ENCODE data around the gene PRR33. TPM values are rescaled to one million over a fixed set of nuclear protein-coding genes. Genes with fewer than 3 reads are reported as not detected.

Gene PRR33
- total and polyA plus RNA-seq, 9 of the 15 experiments (the other 6 are each of a cell fraction or from before 2014, with no cell fraction given), result not detected

DNA sequence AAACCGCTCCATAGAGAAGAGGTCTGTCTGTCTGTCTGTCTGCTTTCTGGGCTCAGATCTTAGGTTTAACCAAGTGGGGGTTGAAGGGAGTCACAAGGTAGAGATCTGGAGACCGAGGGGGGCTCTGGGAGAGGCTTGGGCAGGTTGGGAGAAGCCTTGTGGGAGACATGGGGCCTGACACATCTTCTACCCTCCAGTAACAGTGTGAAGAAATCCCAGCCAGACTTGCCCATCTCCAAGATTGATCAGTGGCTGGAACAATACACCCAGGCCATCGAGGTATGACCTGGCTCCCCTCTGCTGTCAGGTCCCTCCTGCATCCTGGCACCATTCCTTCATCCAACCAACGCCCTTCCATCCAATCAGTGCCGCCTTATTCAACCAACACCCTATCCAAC is 7.4 kb downstream of the PRR33 start:
- Histone ChIP-seq H3K27me3 (ENCODE audit: control insufficient read depth in 2 of 2, insufficient read depth in 2 of 2, low read length in 2 of 2) (peaks cover 3 to 52% of the 10 kb centered on the region in 2 experiments; a peak in 4 of 5 replicates), H3K4me3 (no peak overlapping the region), H2AFZ (ENCODE audit: low read depth, low read length) (no peak overlapping the region), H3K27ac (ENCODE audit: extremely low read depth, low read depth, low read length) (no peak overlapping the region), H3K9ac (ENCODE audit: insufficient read depth in 1 of 2, low read depth in 2 of 2, low read length in 2 of 2) (no peak overlapping the region), H3K4me2 (ENCODE audit: insufficient read depth, low read length) (no peak overlapping the region), H3K9me1 (ENCODE audit: control insufficient read depth, insufficient read depth, low read length) (no peaks in the 10 kb centered on the region), H3K9me3 (replicated peaks; ENCODE audit: control insufficient read depth, insufficient read depth, low read depth, low read length) (no peaks in the 10 kb centered on the region), H4K20me1 (replicated peaks; ENCODE audit: control insufficient read depth, insufficient read depth, low read length) (peaks cover 7% of the 10 kb centered on the region; the same call in 1 of the 2 replicates), H3K36me3 (ENCODE audit: control insufficient read depth, insufficient read depth, low read length) (no peaks in the 10 kb centered on the region), H3K4me1 (replicated peaks in 1 of 2; ENCODE audit: control insufficient read depth in 2 of 2, insufficient read depth in 2 of 2, low read length in 2 of 2) (peaks cover 0 to 26% of the 10 kb centered on the region in 2 experiments; a peak in 1 of 5 replicates), H3K79me2 (ENCODE audit: control insufficient read depth, insufficient read depth, low read length) (no peaks in the 10 kb centered on the region)
- ChIA-PET CTCF (ENCODE audit: low intra/inter-chr PET ratio) (interaction anchor here (6.5 kb wide), 1 partner anchor 117 kb away, joined by 93 read pairs; the partner anchor contains the start of gene H19), POLR2A (interaction anchor here (0.5 kb wide), 1 partner anchor 225 kb away, joined by 3 read pairs; no protein-coding TSS in a partner anchor)
- TF ChIP-seq CHD4 (IDR thresholded peaks at IDR 0.05; ENCODE audit: insufficient read depth, insufficient replicate concordance, low read depth, low read length, poor library complexity, severe bottlenecking), result no peak
- TF ChIP-seq, protein P1, sequence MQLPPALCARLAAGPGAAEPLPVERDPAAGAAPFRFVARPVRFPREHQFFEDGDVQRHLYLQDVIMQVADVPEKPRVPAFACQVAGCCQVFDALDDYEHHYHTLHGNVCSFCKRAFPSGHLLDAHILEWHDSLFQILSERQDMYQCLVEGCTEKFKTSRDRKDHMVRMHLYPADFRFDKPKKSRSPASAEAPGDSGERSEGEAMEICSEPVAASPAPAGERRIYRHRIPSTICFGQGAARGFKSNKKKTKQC (CRISPR knock-in tag; IDR thresholded peaks at IDR 0.05), result no peak
- TF ChIP-seq, protein P2, sequence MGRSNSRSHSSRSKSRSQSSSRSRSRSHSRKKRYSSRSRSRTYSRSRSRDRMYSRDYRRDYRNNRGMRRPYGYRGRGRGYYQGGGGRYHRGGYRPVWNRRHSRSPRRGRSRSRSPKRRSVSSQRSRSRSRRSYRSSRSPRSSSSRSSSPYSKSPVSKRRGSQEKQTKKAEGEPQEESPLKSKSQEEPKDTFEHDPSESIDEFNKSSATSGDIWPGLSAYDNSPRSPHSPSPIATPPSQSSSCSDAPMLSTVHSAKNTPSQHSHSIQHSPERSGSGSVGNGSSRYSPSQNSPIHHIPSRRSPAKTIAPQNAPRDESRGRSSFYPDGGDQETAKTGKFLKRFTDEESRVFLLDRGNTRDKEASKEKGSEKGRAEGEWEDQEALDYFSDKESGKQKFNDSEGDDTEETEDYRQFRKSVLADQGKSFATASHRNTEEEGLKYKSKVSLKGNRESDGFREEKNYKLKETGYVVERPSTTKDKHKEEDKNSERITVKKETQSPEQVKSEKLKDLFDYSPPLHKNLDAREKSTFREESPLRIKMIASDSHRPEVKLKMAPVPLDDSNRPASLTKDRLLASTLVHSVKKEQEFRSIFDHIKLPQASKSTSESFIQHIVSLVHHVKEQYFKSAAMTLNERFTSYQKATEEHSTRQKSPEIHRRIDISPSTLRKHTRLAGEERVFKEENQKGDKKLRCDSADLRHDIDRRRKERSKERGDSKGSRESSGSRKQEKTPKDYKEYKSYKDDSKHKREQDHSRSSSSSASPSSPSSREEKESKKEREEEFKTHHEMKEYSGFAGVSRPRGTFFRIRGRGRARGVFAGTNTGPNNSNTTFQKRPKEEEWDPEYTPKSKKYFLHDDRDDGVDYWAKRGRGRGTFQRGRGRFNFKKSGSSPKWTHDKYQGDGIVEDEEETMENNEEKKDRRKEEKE (IDR thresholded peaks at IDR 0.05; ENCODE audit: borderline replicate concordance in 1 of 2, control insufficient read depth in 1 of 2, low read depth in 2 of 2, low read length in 1 of 2), result no peak
- in situ Hi-C loops (cut with MboI) (loop anchor here (5.0 kb wide), 1 partner anchor 33 kb away; the partner anchor contains the start of gene TNNT3), intact Hi-C loops (cut with micrococcal nuclease) (no loop called here)
- FAIRE-seq (no peak), DNase-seq (ENCODE audit: extremely low read depth in 1 of 4, low spot score in 3 of 4) (no peak), ATAC-seq (no peak)
- WGBS (ENCODE audit: insufficient coverage, low coverage, missing lambda C conversion rate), result 3% methylated on average over 5 of the region's 5 CpGs
- no TSS peak for BruUV-seq (replicated peaks)

Data from K562 (cell line).